GM18526 (cell line): ENCODE data around the gene MAP4K3.

ENCODE experiments used
- POLR2A ChIP-seq: IDR thresholded peaks from 3 replicates; pipeline ENCODE4 v1.6.1; 2011; ENCODE audit not compliant: insufficient read length; ENCODE audit errors: extremely low read depth

Gene MAP4K3

DNA sequence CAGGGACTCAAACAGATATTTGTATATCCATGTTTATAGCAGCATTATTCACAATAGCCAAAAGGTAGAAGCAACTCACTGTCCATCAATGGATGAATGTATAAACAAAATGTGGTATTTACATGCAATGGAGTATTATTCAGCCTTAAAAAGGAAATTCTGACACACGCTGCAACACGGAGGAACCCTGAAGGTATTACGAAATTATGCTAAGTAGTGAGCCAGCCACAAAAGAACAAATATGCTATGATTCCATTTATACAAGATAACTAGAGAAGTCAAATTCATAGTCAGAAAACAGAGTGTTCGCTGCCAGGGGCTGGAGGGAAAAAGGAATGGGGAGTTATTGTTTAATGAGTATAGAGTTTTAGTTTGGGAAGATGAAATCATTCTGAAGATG is 132.4 kb downstream of the MAP4K3 start:
- TF ChIP-seq POLR2A = no peak

DNA sequence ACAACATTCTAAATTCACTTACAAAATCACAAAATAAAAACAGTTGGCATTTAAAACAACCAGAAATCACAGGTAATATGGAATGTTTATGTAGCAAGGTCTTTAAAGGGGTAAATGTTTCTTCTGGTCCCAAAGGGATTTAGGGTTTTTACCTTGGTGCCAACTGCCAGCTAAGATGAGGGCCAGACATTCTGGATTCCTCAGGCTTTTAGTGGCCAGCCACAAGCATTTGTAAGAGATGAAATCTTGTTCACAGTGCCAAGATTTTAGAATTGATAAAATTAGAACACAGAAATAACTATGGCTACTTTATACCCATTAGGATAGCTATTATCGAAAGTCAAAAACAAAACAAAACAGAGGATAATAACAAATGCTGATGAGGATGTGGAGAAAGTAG is 132.9 kb downstream of the MAP4K3 start:
- no peak for TF ChIP-seq POLR2A

DNA sequence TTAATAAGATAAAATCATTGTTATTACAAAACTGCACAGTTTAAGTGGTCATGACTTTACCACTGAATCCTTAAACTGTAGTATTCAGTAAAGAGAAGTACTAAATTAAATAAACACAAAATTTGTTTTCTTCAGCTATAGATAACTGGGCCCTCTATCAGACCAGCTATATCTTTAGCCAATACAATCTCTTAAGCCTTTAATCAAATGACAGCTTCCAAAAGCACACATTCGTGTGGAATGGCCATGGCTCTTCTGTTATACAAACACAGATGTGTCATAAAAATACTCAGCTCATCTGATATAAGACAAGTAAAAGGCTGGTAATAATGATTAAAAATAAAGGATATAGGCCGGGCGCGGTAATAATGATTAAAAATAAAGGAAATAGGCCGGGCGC is 135.7 kb downstream of the MAP4K3 start:
- no peak for TF ChIP-seq POLR2A

DNA sequence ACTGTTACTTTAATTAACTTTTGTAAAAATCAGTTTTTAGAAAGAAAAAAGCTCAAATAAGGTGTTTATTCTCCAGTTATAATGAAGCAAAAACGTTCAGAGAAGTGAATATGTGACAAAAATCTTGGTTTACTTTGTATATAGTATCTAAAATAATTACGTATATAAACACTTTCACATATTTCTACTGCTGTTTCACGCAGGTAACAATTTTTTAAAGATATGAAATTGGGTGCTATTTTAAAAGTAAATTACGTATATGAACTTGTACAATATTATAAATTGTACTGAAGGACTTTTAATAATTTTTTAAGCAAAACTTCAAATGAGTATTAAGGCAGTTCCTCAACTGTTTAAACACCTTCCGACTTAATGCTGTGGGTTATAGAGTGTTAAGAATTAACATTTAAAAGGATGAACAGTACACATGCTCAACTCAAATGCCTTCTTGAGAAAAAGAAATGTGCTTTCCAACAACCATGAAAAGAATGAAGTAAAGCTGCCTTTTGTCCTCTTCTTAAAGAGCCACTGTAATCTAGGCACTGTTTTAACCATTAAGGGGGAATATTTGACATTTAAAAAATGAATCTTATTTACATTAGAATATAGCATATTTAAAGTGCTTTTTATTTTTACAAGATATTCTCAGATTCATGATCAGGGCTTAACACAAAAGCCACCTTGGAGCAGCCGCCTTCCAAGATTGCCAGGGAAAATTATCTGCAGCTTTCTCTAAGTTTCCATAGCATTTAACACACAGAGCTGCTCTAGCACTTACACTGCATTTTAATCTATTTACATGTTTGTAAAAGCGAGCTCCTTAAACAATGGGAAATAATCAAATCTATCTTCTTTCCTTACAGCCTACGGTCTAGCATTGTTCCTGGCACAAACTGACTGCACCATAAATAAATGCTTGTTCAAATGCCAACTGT is 136.8 kb downstream of the MAP4K3 start:
- TF ChIP-seq POLR2A = no peak

DNA sequence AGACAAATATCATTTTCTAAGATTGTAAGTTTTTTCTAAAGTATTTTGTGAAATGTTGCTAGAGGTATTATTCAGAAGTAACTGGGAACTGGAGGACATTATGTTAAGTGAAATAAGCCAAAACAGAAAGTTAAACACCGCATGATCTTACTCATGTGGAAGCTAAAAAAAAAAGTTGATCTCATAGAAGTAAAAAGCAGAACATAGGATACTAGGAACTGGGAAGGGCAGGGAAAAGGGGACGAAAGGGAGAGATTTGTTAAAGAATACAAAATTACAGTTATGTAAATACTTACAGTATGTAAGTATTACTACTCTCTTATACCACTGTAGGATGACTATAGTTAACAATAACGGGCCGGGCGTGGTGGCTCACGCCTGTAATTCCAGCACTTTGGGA is 146.7 kb downstream of the MAP4K3 start:
- no peak for TF ChIP-seq POLR2A

DNA sequence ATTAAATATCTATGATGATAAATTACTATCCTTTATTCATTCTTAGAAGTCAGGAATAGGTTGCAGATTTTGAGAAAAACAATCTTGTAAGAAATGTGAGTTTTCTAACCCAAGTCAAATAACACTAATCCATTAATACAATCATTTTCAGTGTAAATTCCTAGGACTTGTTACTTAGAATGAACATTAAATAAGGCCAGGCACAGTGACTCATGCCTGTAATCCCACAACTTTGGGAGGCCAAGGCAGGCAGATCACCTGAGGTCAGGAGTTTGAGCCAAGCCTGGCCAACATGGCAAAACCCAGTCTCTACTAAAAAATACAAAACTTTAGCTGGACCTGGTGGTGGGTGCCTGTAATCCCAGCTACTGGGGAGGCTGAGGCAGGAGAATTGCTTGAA is 147.5 kb downstream of the MAP4K3 start:
- TF ChIP-seq POLR2A = no peak

DNA sequence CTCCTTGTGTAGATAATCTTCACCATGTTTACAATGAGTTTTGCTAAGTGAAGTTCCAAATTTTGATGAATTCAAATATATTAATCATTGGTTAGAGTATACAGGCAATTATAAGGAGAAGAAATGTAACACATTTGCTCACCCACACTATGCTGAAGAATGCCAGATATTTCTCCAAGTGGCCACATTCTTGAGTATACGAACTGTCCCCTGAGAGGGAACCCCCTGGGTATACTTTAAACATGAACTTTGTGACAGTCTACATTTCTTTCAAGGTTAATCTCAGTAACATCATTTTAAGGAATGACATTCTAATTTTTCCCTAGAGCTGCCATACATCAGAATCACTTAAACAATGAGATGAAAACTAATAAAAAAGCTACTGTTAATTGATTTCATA is 153.5 kb downstream of the MAP4K3 start:
- no peak for TF ChIP-seq POLR2A

DNA sequence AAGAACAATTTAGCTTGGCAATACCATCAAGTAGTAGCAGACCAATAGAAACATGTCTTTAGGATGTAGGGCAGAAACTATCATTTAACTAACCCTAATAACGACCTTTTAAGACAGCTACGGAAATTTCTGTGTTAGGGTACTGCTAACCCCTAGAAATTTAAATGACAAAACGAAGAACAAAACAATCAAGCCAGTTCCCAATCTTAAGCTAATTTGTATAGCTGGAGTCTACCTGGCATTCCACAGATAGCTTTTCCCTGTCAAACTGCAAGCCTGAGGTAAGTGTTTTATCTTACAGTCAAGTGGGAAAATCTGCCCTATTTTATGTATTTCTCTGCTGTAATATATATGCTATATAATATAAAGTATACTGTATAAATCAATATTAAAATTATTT is 155.7 kb downstream of the MAP4K3 start:
- TF ChIP-seq POLR2A = no peak

DNA sequence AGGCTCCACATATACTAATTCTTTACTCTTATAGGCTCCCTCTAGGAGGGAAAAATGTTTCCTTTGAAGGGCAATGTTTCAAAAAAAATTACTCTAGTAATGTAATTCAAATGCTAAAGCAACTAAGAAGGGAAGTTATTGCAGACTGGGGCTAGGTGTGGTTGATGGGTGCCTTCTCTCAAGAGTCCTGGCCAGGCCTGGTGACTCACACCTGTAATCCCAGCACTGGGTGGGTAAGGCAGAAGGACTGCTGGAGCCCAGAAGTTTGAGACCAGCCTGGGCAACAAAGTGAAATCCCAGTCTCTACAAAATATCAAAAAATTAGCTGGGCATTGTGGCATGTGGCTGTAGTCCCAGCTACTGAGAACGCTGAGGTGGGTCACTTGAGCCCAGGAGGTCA is 162.1 kb downstream of the MAP4K3 start:
- no peak for TF ChIP-seq POLR2A

DNA sequence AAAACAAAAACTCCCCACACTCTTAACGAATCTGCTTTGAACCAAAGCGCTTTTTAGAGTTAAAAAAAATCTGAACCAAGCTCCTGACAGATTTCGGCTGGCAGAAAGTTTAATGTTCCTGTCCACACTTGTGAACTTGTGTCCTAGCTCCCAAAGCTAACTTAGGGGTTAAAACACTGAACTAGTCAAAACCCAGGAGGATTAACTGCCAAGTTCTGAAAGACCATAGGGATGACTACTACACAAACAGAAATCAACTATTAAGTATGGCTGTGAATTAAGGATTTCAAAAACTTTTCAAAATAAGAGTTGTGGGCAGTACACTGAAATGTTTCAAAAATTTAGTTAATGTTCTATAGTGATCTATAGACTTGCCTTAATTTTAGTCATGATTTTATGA is 167.1 kb downstream of the MAP4K3 start:
- no peak for TF ChIP-seq POLR2A

DNA sequence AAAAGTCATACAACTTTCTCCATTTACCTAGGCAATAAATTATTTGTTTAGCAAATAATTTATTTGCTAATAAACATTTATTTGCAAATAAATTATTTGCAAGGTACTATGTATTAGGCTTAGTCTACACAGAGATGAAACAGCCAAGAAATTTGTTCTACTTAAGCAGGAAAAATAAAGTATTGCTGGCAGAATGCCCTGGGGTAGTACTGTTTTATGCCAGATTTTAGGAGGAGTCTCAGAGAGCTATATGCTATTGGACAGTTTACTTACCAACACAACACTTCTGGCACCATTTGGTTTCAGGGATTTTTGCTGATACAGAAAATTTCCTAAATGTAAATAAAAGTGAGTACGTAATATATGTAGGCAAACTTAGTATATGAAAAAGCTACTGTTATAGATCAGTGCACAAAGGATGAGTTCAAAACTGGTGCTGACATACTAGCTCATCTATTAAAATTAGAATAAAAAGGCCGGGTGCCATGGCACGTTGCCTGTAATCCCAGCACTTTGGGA is 170.1 kb downstream of the MAP4K3 start:
- no peak for TF ChIP-seq POLR2A

DNA sequence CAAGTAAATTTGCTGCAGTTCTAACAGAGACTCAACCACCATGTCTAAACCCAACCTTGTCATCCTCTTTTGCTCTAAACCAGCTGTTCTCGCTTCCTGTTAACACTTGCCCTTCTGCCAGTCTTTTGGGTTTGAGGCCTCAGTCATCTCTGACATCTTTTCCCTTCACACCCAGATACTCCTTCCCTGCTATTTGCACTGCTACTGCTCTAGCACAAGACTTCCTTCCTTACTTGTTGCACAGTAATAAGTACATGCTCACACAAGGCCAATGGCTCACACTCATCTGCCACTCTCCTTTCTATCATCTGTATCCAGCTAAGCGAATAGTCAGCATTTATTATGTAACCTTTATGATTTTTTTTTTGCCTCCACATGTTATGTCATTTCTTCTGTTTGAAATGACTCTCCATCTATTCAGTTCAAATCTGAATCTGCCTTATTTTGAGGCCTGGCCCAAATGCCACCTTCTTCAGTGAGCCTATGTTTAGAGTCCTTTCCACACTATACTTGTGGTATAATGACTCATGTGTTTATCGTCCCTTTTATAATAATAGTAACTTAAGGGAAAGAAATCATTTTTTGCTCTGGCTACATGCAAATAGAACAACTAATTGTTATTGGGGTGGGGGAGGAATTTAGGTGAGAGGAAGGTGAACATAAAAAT is 170.8 kb downstream of the MAP4K3 start:
- no peak for TF ChIP-seq POLR2A

DNA sequence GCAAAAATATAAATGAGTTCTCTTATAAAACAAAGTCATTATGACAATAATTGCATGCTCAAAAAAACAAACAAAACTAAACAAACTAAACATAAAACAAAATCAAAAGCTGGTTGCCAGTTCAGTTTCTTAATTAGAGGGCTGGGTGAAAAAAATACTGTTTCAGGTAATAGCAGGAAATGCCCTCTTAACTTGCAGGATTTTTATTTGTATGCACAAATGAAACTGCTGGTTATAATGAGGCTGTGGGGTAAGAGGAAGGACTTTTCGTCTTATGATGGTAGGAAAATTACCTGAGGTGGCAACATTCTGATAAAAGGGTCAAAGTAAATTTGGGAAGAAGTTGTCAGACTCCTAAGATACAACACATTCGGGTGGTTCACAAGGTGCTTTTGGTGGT is 171.8 kb downstream of the MAP4K3 start:
- TF ChIP-seq POLR2A = no peak

DNA sequence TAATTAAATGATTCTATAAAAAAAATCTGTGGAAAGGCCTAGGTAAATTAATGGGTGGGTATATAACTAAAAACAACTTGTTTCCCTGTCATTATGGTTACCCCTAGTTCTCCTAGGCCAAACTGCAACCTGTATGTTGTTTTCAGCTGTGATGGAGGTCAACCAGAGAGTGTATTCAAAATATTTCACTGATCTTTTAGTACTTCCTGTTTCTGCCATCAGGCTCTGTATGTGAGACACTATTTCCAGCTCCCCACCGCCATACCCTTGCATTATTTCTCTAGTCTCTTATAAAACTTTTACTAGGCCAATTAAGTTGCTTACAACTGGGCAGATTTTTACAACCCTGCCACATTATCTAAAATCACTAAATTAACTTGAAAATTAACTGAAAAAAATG is 172.4 kb downstream of the MAP4K3 start:
- TF ChIP-seq POLR2A = no peak

DNA sequence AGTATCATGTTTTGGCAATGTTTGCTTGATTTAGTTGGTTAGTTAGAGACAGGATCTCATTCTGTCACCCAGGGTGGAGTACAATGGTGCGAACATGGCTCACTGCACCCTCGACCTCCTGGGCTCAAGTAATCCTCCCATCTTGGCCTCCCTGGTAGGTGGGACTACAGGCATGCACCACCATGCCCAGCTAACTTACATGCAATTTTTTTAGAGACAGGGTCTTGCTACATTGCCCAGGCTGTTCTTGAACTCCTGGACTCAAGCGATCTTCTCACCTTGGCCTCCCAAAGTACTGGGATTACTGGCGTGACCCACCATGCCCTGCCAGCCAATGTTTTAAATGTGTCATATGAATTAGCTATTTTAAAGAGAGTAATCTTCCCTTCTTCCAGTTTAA is 177.0 kb downstream of the MAP4K3 start:
- no peak for TF ChIP-seq POLR2A

DNA sequence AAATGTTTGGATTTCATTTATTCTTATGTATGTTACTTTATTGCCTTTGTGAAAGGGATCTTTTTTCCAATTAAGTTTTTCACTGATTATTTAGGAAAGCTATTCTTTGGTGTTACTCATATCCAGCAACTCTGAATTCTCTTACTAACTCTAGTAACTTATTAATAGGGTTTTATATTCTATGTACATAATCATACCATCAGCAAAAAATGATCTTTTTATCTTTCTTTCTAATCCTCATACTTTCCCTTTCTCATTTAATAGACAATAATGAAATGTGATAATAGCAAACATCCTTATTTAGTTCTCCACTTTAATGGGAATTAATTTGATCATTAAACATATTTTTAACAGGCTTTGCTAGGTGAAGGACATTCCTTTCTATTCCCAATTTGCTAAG is 181.0 kb downstream of the MAP4K3 start:
- no peak for TF ChIP-seq POLR2A

DNA sequence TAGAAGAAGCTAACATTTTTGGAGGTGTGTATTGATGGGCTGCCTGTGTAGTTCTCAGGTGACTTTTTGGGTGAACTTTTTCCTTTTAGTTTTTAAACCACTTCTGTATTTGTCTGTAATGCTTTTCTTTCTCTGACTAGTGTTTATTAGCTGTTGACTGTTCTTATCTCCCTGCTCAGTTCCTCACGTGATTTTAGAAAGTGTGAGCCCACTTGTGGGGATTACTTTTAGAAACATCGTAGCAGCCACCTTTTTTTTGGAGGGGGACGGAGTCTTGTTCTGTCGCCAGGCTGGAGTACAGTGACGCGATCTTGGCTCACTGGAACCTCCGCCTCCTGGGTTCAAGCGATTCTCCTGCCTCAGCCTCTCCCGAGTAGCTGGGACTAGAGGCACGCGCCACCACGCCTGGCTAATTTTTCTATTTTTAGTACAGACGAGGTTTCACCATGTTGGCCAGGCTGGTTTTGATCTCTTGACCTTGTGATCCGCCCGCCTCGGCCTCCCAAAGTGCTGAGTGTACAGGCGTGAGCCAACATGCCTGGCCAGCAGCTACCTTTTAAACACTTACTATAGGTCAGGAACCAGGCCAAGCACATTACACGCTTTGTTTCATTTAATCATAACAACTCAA is 184.1 kb downstream of the MAP4K3 start:
- TF ChIP-seq POLR2A = no peak
